Measurements from ENCODE around the gene GZMM.

DNA sequence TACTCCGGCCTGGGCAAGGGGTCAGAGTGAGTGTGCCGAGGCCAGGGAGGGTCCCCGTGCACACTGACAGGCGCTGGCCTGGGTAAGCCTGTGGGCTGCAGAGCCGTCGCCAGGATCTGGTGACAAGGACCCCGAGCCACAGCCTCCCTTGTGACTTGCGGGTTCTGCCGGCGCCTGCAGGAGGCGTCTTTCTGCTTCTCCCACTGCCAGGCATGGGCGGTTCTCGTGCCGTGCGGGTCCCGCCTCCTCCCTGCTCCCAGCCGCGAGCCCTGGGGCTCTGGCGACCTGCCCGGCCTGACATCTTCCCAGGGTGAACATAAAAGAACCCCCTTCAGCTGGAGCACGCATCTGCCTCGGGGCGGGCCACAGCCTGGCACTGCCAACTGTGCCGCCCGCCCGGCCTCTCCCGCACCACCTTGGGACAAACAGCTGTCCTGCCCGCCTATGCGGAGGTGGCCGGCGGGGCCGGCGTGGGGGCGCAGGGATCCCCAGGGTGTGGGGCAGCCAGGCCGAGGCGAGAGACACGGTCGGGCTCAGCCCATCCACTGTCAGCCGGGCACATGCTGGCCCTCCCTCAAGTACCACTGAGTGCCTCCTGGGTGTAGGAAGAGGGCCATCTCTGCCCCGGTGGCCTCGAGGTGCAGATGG lies 44.4 kb downstream of the GZMM start:
- no peak for TF ChIP-seq CTCF (IDR thresholded peaks at IDR 0.05)
- TF ChIP-seq POLR2A (IDR thresholded peaks at IDR 0.05), result no peak
- no peak for TF ChIP-seq EP300 (IDR thresholded peaks at IDR 0.05)
